HTERT RPE-1 (cell line): ENCODE results near the gene HDAC5.
"Not testable (repeated sequence)": the region's sequence is repeated elsewhere in the genome, so short reads cannot be mapped to it uniquely, and the experiment has no call there.

Source experiments
- in situ Hi-C: fragments of 300-500 bp; cut with MboI; formaldehyde crosslinking; loops from 4 replicates; pipeline ENCODE4 v1.14.3; 2020; ENCODE audit warnings: low sequenced_read_pairs

HDAC5 gene

DNA sequence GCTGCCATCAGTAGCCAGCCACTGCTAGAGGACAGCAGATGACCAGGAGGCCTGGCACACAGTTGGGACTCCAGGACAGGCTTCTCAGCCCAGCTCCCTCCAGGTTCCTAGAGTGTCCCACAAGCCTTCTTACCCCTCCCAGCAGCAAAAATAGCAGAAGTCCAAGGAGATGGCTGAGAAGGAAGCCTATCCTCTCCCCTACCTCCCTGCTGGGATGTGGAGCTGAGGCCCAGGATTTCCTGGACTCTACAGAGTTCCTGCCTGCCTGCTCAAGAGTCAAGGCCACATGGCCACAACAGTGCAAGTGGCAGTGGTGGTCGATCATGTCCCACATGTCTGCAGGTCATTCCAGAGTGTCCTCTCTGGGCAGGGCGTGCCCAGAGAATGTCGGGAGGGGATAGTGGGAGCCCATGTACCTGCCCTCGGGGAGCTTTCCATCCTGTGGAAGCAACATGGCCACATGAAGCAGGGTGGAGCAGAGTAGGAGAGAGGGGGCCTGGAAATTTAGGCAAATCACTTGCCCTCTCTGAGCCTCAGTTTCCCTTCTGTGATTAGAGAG lies 10.6 kb upstream of the HDAC5 start:
- in situ Hi-C loops = no loop called here

DNA sequence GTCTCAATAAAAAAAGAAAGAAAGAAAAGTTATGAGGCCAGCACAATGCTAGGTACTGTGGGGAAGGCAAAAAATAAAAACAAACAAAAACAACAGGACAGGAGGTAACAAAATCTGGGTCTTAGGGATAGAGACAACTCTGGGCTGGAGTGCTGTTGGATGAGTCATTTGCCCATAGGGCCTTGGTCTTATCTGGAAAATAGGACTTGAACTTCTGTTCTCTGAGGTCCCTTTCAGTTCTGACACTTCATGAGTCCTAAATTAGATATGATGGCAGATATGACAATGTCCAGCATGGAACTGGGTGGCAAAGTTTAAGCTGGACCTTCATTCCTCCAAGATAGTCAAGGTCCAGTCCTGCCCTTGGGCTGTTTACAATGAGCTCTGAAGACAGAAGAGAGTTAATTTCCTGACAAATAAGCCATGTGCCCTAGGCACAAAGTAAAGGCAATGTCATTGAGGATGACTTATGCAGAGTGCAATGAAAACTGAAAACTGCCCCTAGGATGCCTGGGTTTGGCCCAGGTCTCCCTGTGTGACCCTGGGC lies 8.9 kb upstream of the HDAC5 start:
- in situ Hi-C loops = no loop called here

DNA sequence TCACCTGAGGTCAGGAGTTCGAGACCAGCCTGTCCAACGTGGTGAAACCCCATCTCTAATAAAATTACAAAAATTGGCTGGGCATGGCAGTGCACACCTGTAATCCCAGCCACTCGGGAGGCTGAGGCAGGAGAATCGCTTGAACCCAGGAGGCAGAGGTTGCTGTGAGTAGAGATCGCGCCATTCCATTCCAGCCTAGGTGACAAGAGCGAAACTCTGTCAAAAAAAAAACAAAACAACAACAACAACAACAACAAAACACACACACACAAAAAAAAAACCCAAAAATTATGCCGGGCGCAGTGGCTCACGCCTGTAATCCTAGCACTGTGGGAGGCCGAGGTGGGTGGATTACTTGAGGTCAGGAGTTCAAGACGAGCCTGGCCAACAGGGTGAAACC lies 7.9 kb upstream of the HDAC5 start:
- in situ Hi-C loops = not testable (repeated sequence)

DNA sequence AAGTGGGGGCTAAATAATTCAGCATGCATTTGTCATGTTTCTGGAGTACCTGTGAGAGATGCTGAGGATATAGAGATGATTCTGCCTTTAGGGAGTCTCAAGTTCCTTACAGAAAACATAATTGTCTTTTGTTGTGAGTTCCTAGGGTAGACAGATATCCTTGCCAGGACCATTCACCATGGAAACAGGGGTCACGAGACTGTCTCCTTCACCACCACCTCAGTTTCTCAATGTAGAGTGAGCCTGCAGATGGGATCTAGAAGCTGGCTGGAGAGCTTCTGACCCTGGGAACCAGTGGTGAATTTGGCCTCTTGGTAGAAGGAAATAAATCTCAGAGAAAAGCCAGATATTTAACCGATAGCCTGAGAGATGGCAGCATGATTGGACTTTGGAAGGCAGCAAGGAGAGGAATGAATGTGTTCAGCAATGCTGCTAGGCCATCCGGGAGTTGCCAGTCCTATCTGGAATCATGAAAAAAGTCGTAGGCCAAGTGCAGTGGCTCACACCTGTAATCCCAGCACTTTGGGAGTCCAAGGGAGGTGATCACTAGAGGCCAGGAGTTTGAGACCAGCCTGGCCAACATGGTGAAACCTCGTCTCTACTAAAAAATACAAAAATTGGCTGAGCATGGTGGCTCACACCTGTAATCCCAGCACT lies 7.4 kb upstream of the HDAC5 start:
- in situ Hi-C loops = no loop called here

DNA sequence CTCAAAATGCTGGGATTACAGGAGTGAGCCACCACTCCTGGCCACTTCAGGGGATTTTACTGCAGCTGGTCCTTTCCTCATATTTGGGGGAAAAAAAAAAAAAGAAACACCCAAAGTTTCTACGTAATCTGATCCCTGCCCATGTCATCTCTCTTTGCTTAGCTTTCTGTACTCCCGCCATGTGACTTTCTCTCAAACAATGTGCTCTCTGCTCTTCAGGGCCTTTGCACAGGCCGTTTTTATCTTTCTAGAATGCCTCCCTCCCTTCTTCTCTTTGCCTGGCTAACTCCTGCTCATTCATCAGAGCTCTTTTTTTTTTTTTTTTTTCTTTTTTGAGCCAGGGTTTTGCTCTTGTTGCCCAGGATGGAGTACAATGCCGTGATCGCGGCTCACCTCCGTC lies 4.9 kb upstream of the HDAC5 start:
- in situ Hi-C loops = no loop called here

DNA sequence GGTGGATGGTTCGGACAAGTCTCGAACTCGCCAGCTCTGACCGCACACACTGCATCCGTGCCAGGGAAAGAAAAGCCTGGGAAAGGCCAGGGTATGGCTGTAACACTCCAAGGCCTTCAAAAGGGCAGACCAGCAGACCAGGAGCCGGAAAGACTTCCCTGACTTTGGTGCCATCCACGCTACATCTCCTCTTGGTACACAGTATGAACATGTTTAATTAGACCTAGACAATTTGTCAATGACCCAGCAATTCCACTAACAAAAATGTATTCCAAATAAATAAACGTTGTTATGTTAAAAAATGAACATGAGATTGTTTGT lies 637 bp upstream of the HDAC5 start:
- in situ Hi-C loops = no loop called here

DNA sequence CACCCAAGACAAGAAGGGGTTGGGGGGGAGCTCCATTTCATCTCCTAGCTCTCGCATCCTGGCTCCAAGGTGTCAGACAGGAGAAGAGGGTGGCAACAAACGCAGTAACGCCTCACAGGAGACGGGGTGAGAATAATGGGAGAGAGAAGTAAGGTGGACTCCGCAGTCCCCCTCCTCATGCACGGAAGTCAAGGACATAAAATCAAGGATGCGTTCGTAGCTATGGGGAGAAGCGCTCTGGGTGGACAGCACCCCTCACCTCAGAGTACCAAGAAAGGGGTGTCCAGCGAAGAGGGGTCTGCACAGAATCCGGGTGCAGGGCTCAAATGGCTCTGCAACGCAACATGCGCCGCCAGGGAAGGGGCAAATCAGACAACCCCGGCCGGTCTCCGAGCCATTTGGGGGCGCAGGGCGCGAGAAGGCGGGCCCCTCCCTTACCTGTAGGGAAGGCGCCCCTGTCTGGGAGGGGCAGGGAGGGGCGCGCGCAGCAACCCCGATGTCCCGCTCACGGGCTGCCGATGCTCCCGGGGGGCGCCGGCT lies 555 bp downstream of the HDAC5 start:
- in situ Hi-C loops = no loop called here

DNA sequence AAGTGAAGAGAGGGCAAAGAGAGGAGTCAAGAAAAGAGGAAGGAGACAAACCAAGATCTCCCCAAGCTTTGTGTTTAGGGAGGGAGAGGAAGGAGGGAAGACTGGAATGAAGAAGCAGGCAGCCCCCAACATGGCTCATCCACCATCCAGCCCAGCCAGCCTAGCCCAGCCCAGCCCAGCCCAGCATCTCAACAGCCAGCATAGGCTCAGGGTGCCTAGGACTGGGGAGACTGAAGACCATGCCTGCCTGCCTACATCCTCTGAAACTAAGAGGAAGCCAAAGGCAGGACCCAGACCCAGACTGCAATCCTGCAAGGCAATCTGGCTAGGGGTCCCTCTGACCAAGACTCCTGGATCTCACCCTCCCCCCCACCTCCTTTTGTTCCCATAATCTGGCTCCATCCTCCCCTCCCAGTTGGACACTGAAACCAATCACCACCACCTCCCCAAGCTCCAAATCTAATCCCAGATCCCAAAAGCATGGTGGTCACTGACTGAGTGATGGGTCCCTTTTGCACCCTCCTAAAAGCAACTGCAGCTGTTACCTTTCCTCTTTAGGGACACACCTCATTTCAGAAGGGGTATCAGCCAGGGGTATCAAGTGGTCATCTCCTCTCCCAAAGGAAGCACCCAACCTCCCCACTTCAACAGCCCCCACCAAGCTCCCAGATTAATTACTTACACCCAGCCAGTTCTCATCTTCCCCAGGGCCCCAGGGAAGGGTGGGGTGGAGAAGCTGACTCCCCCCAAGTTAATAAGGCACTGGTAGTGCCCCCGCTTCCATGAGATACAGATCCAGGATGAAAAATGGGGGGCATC lies 1.2 kb downstream of the HDAC5 start:
- in situ Hi-C loops = no loop called here

DNA sequence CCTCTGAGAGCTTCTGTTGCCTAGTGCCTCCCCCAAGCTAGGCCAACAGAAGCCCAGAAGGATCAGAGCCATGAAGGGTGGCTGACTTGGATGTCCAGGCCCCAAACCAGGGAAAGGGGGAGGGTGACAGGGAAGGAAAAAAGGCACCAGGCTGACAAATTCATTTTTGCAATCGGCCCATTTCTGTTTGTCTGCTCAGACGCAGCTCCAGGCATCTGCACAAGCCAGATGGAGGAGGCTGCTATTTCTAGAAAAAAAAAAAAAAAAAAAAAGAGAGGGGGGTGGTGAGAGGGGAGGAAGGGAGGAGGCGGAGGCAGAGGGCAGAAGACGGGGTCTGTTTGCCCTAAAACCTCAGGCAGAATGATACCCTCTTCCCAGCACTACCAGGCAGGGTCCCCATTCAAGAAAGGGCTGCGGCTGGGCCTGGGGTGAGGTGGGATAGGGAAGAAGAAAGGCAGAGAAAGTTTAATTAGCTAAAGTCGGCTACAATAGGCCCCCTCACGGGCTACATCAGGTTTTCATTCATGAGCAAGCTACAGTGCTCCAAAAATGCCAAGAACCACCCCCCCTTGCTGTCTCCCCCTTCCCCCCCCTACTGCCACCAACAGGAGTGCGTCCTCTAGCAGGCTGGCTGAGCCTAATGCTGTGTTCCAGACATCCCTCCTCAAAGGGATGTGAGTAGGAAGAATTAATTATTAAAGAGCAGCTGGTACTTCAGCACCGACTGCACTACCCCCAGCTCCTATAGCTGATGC lies 2.4 kb downstream of the HDAC5 start:
- in situ Hi-C loops = no loop called here

DNA sequence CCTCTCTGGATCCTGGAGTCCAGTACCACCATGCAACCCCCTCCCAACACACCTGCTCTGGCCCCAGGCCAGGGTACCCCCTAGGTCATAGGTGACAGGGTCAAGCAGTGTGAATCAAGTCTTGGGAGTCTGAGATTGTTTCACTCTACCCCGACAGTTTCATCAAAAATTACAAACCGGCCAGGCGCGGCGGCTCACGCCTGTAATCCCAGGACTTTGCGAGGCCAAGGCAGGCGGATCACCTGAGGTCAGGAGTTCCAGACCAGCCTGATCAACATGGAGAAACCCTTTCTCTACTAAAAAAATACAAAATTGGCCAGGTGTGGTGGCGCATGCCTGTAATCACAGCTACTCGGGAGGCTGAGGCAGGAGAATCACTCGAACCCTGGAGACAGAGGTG lies 3.2 kb downstream of the HDAC5 start:
- in situ Hi-C loops = not testable (repeated sequence)

DNA sequence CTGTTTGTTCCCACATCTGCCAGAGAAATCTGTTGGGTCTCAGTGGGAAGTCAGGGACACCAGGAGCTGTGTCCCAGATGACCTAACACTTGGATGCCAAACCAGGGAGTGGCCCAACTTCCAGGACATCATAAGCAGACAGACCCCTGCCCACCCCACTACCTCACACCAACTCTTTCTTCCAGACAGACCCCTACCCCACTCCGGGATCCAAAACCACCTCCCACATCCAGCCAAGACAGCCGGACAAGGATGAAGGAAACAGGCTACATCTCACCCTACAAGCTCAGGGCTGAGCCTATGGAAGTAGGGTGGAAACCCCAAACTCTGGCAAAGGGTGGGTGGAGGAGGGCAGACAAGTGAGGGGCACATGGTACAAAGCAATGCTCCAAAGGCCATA lies 3.6 kb downstream of the HDAC5 start:
- in situ Hi-C loops = no loop called here

DNA sequence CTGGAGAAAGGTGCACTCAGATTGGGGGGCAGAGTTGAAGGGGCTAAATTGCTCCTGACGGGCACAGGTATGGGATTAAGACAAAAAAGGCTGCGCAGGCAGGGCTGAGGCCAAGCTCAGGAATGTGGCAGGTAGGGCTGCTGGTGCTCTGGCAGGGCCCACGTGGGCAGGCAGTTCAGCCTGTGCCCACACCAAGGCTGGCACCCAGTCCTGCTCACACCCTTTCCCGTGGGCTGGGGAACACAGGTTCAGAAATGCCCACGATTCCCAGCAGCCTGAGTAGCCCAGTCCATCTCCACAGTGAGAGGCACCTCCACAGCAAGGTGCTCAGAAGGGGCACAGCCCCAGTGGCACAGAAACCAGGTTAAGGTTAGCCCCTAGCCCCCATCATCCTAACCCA lies 4.4 kb downstream of the HDAC5 start:
- in situ Hi-C loops = no loop called here

DNA sequence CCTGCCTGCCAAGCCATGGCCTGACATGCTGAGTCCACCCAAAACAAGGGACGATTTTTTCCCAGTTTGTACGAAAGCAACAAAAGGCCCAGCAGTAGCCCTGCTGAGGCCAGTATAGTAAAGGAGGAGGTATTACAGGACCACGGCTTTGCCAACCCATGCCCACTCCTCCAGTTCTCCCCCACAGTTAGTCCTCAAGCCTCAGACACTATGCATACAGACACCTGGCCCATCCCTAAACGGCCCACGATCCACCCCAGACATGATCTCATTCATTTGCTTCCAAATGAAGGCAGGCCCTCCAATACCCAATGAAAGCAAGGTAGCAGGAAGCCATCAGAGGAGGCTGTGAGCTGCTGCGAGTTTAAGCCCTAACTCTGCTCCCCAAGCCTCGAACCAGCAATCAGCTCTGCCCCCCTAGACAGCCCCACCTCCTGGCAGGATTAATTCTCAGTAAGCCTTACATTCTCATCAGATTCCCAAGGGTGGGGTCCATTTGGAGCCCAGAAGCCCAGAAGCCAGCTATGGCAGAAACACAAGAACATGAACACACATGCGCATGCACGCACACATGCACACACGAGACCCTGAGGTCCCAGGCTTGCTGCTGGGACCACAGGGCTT lies 4.9 kb downstream of the HDAC5 start:
- in situ Hi-C loops = no loop called here

DNA sequence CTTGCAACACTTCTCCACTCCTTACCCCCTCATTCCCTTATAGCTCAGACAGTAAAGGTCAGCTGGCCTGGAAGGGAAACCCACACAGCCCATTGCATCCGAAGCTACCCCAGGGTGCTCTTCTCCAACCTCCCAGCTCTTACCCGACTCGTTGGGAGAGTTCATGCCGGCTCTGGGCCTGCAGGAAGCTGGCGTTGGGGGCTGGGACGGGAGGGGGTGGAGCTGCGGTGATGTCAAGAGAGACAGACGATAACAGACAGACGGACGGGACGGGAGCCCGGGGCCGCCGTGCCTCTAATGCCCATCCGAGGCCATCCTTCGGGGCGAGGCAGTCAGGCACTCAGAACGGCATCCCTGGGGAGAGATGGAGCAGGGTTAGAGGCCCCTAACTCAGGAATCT lies 6.1 kb downstream of the HDAC5 start:
- in situ Hi-C loops = no loop called here

DNA sequence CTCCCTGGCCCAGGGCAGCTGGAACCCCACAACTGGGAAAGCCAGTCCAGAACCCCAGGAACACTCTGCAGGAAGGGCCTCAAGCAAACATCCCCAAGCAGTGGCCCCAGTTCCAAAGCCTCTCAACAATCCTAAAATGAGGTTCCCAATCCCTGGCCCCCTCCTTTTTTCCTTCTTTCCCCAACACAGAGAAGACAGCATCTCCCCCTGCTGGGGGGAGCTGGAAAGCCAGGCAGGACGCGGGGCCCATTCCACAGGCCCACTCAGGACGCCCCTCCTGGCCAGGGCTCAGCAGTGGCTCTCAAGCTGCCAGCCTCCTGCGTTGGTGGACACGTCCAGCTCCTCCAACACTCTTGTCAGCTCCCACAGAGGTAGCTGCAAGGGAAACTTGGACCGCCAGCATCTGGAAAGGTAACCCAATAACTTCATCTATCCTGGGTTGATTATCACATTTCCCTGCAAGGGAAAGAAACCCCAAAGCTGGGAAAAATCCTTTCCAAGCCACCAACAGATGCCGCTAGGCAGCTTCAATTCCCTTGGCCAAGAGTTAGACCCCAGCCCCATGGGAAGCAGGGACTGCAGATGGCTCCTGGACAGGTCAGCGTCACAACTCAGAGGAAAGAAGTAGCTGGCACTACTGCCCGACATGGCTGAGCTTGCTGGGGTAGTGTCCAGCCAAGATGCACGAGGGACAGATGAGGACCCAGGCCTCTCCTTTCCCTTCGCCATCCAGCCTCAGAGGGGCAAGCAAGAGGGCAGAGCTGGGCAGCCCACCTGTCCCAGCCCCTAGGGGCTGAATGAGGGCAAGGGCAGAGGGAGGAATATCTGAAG lies 7.6 kb downstream of the HDAC5 start:
- in situ Hi-C loops = no loop called here

DNA sequence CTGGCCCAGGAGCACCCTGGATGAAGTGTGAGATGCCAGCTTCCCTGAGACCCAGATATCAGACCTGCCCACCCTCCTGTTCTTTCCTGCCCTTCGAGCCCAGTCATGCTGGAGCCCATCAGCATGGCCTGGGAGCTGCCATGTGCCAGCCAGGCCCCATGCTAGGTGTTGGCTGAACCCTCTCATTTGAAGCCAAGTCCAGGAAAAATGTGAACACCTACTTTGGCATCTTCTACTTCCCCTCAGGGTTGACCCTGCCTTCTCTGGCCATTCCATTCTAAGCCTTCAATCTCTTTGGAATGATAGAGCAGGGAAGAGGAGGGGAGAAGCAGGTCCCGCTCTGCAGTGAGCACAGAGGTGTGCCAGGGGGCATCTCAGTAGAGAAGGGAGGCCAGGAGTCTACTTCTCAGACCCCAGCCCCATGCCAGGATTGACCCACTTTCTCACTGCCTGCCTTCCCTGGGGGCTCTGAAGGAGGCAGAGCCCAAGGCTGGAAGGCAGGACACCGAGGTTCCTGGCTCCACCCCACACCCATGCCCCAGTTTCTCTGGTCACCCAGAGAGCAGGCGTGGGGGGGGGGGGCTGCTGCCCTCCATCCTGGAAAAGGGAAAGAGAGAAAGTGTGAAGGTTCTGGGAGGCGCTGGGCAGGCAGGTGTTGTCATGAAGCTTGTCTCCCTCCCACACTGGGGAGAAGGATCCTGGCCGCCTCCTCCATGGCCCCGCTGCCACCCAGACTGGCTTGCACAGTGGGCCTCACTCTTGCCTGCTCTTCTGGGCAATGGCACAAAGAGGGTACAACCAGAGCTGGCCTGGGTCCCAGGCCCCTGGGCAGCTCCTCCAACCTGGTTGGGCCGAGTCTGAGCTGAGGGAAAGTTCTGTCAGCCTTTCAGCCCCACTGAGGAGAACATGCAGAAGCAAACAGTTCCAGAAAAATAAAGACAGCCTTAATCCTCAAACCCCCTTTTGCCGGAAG lies 9.3 kb downstream of the HDAC5 start:
- in situ Hi-C loops = no loop called here

DNA sequence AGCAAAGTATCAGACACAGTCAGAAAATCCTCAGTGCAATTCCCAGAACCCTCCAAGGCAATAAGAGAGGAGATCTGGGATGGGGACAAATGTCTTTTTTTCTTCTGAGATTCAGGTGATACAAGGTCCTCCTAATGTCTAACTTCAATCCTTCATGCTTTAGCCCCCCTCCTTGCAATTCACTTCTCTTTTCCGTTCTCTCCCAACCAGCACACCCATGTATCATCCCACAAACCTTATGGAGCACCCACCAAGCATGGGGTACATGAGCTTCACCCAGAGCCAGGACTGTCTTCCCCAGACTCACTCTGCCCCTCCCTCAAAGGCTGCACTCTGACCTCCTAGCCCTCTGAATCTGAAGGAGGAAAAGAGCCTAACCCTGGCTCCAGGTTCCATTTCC lies 10.1 kb downstream of the HDAC5 start:
- in situ Hi-C loops = no loop called here
